Mesothelial cell of epicardium (in vitro differentiated cells): ENCODE results near the gene PNLIPRP1. TPM values are rescaled to one million over a fixed set of nuclear protein-coding genes. Genes with fewer than 3 reads are reported as not detected.

Experiments used
- DNase-seq, 2 experiments: peaks; one replicate each; pipeline ENCODE4 v3.0.0; 2021; ENCODE audit warnings: low spot score in 2 of 2; ENCODE audit not compliant: unreplicated experiment in 2 of 2
- H3K27ac Mint-ChIP-seq: 2 replicates; pipeline ENCODE4 v1.8.0; 2021; ENCODE audit warnings: mixed read lengths
- H3K27me3 Mint-ChIP-seq: 2 replicates; pipeline ENCODE4 v1.8.0; 2021; ENCODE audit warnings: low read depth, mixed read lengths
- H3K36me3 Mint-ChIP-seq: 2 replicates; pipeline ENCODE4 v1.8.0; 2021; ENCODE audit warnings: mixed read lengths
- H3K4me1 Mint-ChIP-seq: 2 replicates; pipeline ENCODE4 v1.8.0; 2021; ENCODE audit warnings: mixed read lengths
- H3K4me3 Mint-ChIP-seq: 2 replicates; pipeline ENCODE4 v1.8.0; 2021; ENCODE audit warnings: mild to moderate bottlenecking, moderate library complexity, mixed read lengths
- H3K9me3 Mint-ChIP-seq: 2 replicates; pipeline ENCODE4 v1.8.0; 2021; ENCODE audit warnings: mixed read lengths
- CTCF ChIP-seq: fragments of 200-600 bp; sonication (generic); IDR thresholded peaks from one replicate; pipeline ENCODE4 v1.5.0; 2021; ENCODE audit warnings: antibody characterized with exemption; ENCODE audit not compliant: unreplicated experiment
- total RNA-seq: library from RNA; stranded (reverse); gene quantifications from 3 replicates; pipeline ENCODE4 v1.2.1, GENCODE V29; 2021

The PNLIPRP1 gene
- total RNA-seq, 1 donor from 2014 or later: not detected

- Mint-ChIP-seq H3K4me3 (no peak overlapping the region), H3K4me1 (no peaks in the 10 kb centered on the region), H3K9me3 (no peaks in the 10 kb centered on the region), H3K36me3 (no peaks in the 10 kb centered on the region), H3K27me3 (peaks cover 25% of the 10 kb centered on the region), H3K27ac (no peak overlapping the region)
- no peak for TF ChIP-seq CTCF
- no peak for DNase-seq
Observed at GRCh38 chr10:116589926-116590325, 833 bp upstream of the PNLIPRP1 start.

- no peak for DNase-seq
- Mint-ChIP-seq H3K36me3 (no peaks in the 10 kb centered on the region), H3K27ac (no peak overlapping the region), H3K4me1 (no peaks in the 10 kb centered on the region), H3K27me3 (peaks cover 35% of the 10 kb centered on the region), H3K4me3 (no peak overlapping the region), H3K9me3 (no peaks in the 10 kb centered on the region)
- TF ChIP-seq CTCF: no peak
Observed at GRCh38 chr10:116593139-116593740, 2.5 kb downstream of the PNLIPRP1 start.

GRCh38 chr10:116594525-116595035 lies 3.8 kb downstream of the PNLIPRP1 start:
- H3K27me3 Mint-ChIP-seq: peaks cover 42% of the 10 kb centered on the region
- H3K36me3 Mint-ChIP-seq: no peaks in the 10 kb centered on the region
- H3K4me1 Mint-ChIP-seq: no peaks in the 10 kb centered on the region
- TF ChIP-seq CTCF: no peak
- H3K4me3 Mint-ChIP-seq: no peak overlapping the region
- no peak overlapping the region for H3K27ac Mint-ChIP-seq
- no peaks in the 10 kb centered on the region for H3K9me3 Mint-ChIP-seq
- DNase-seq: no peak

GRCh38 chr10:116596062-116596461 lies 5.3 kb downstream of the PNLIPRP1 start:
- Mint-ChIP-seq H3K4me3 (no peak overlapping the region), H3K27ac (no peak overlapping the region), H3K36me3 (no peaks in the 10 kb centered on the region), H3K27me3 (peaks cover 47% of the 10 kb centered on the region), H3K4me1 (no peaks in the 10 kb centered on the region), H3K9me3 (no peaks in the 10 kb centered on the region)
- TF ChIP-seq CTCF: no peak
- no peak for DNase-seq

- no peak for TF ChIP-seq CTCF
- H3K27ac Mint-ChIP-seq: no peak overlapping the region
- H3K4me3 Mint-ChIP-seq: no peak overlapping the region
- no peak for DNase-seq
- H3K9me3 Mint-ChIP-seq: no peaks in the 10 kb centered on the region
- no peaks in the 10 kb centered on the region for H3K4me1 Mint-ChIP-seq
- no peaks in the 10 kb centered on the region for H3K36me3 Mint-ChIP-seq
- peaks cover 53% of the 10 kb centered on the region for H3K27me3 Mint-ChIP-seq
Observed at GRCh38 chr10:116597543-116597942, 6.8 kb downstream of the PNLIPRP1 start.
